ENCODE measurements around the gene LAIR2.

LAIR2 gene

GRCh38 chr19:54548806-54549205 lies 46.2 kb downstream of the LAIR2 start:
- no peak for TF ChIP-seq TAF1 (IDR thresholded peaks at IDR 0.05; ENCODE audit: borderline replicate concordance, insufficient read depth, low read length)
- TF ChIP-seq FOXP2 (optimal IDR thresholded peaks at IDR 0.05; ENCODE audit: borderline replicate concordance, extremely low read depth, extremely low read length, insufficient read depth), result no peak
- no peak for TF ChIP-seq SIN3A (IDR thresholded peaks at IDR 0.05; ENCODE audit: borderline replicate concordance, insufficient read depth, low read length)
- TF ChIP-seq REST (IDR thresholded peaks at IDR 0.05; ENCODE audit: insufficient read depth in 1 of 2, low read depth in 2 of 2, low read length in 2 of 2), result no peak
- no peak for TF ChIP-seq POLR2AphosphoS5 (IDR thresholded peaks at IDR 0.05; ENCODE audit: low read depth, low read length)

GRCh38 chr19:54549224-54549623 lies 46.6 kb downstream of the LAIR2 start:
- no peak for TF ChIP-seq TAF1 (IDR thresholded peaks at IDR 0.05; ENCODE audit: borderline replicate concordance, insufficient read depth, low read length)
- TF ChIP-seq REST (IDR thresholded peaks at IDR 0.05; ENCODE audit: insufficient read depth in 1 of 2, low read depth in 2 of 2, low read length in 2 of 2), result no peak
- TF ChIP-seq FOXP2 (optimal IDR thresholded peaks at IDR 0.05; ENCODE audit: borderline replicate concordance, extremely low read depth, extremely low read length, insufficient read depth), result no peak
- TF ChIP-seq POLR2AphosphoS5 (IDR thresholded peaks at IDR 0.05; ENCODE audit: low read depth, low read length), result no peak
- TF ChIP-seq SIN3A (IDR thresholded peaks at IDR 0.05; ENCODE audit: borderline replicate concordance, insufficient read depth, low read length), result no peak

GRCh38 chr19:54551293-54551692 lies 48.7 kb downstream of the LAIR2 start:
- TF ChIP-seq SIN3A (IDR thresholded peaks at IDR 0.05; ENCODE audit: borderline replicate concordance, insufficient read depth, low read length), result no peak
- no peak for TF ChIP-seq REST (IDR thresholded peaks at IDR 0.05; ENCODE audit: insufficient read depth in 1 of 2, low read depth in 2 of 2, low read length in 2 of 2)
- TF ChIP-seq POLR2AphosphoS5 (IDR thresholded peaks at IDR 0.05; ENCODE audit: low read depth, low read length), result no peak
- no peak for TF ChIP-seq TAF1 (IDR thresholded peaks at IDR 0.05; ENCODE audit: borderline replicate concordance, insufficient read depth, low read length)
- TF ChIP-seq FOXP2 (optimal IDR thresholded peaks at IDR 0.05; ENCODE audit: borderline replicate concordance, extremely low read depth, extremely low read length, insufficient read depth), result no peak

GRCh38 chr19:54551950-54552912 lies 49.6 kb downstream of the LAIR2 start:
- TF ChIP-seq POLR2AphosphoS5 (IDR thresholded peaks at IDR 0.05; ENCODE audit: low read depth, low read length) (no peak), SIN3A (IDR thresholded peaks at IDR 0.05; ENCODE audit: borderline replicate concordance, insufficient read depth, low read length) (no peak)

- no peak for TF ChIP-seq FOXP2 (optimal IDR thresholded peaks at IDR 0.05; ENCODE audit: borderline replicate concordance, extremely low read depth, extremely low read length, insufficient read depth)
- no peak for TF ChIP-seq POLR2AphosphoS5 (IDR thresholded peaks at IDR 0.05; ENCODE audit: low read depth, low read length)
- TF ChIP-seq REST (IDR thresholded peaks at IDR 0.05; ENCODE audit: insufficient read depth in 1 of 2, low read depth in 2 of 2, low read length in 2 of 2), result no peak
- no peak for TF ChIP-seq TAF1 (IDR thresholded peaks at IDR 0.05; ENCODE audit: borderline replicate concordance, insufficient read depth, low read length)
- TF ChIP-seq SIN3A (IDR thresholded peaks at IDR 0.05; ENCODE audit: borderline replicate concordance, insufficient read depth, low read length), result no peak
These were observed 50.3 kb downstream of the LAIR2 start for GRCh38 chr19:54552913-54553310.

Measured in PFSK-1 (cell line).